Fibroblast of mammary gland (primary cell): Measurements from ENCODE around the gene CLEC19A.

Experiments
- DNase-seq: peaks from one replicate; pipeline ENCODE4 v3.0.0-alpha.2; 2010; ENCODE audit warnings: low read depth
- H3K4me3 ChIP-seq: 2 replicates; pipeline ENCODE4 v1.5.1; 2011; ENCODE audit warnings: low read depth, mild to moderate bottlenecking, low read length, moderate library complexity; ENCODE audit not compliant: control insufficient read depth
- CTCF ChIP-seq: conservative IDR thresholded peaks from 2 replicates; pipeline ENCODE4 v1.5.1; 2011; ENCODE audit warnings: low read depth, low read length, inconsistent platforms; ENCODE audit not compliant: control insufficient read depth, insufficient read depth

CLEC19A gene

GRCh38 chr16:19289811-19290485 is 4.4 kb downstream of the CLEC19A start:
- TF ChIP-seq CTCF = no peak
- H3K4me3 ChIP-seq = no peak overlapping the region
- DNase-seq = no peak

GRCh38 chr16:19290860-19291259 is 5.3 kb downstream of the CLEC19A start:
- no peak for DNase-seq
- no peak for TF ChIP-seq CTCF
- H3K4me3 ChIP-seq = no peak overlapping the region

GRCh38 chr16:19291475-19291874 is 5.9 kb downstream of the CLEC19A start:
- TF ChIP-seq CTCF = no peak
- peak; percentile 21 for DNase-seq
- no peak overlapping the region for H3K4me3 ChIP-seq

- no peak for TF ChIP-seq CTCF
- no peak for DNase-seq
- no peak overlapping the region for H3K4me3 ChIP-seq
Observed at GRCh38 chr16:19292186-19292585, 6.7 kb downstream of the CLEC19A start.

- DNase-seq = peak; percentile 13
- TF ChIP-seq CTCF = no peak
- no peak overlapping the region for H3K4me3 ChIP-seq
Observed at GRCh38 chr16:19294156-19294649, 8.7 kb downstream of the CLEC19A start.

GRCh38 chr16:19295393-19295792 is 9.9 kb downstream of the CLEC19A start:
- TF ChIP-seq CTCF = no peak
- H3K4me3 ChIP-seq = no peak overlapping the region
- DNase-seq = no peak

GRCh38 chr16:19297454-19297853 is 11.9 kb downstream of the CLEC19A start:
- DNase-seq = no peak
- H3K4me3 ChIP-seq = no peak overlapping the region
- no peak for TF ChIP-seq CTCF
